GM21786 (cell line): ENCODE data around the gene ME1.
"Not testable (repeated sequence)": the region's sequence is repeated elsewhere in the genome, so short reads cannot be mapped to it uniquely, and the experiment has no call there.

Experiments
- ATAC-seq: cut with Tn5 transposase; IDR thresholded peaks from one replicate; pipeline ENCODE4 v1.9.1; 2021; ENCODE audit not compliant: unreplicated experiment

ME1 gene

GRCh38 chr6:83430611-83431544 is at the start of gene ME1:
TSS of gene ME1 (minus strand) at chr6:83431051. CDS start at chr6:83430954, 97 bp downstream.
- peak; percentile 82 for ATAC-seq

- no peak for ATAC-seq
Measured at GRCh38 chr6:83480470-83480869, 49.6 kb upstream of the ME1 start.

GRCh38 chr6:83479389-83479788 is 48.5 kb upstream of the ME1 start:
- no peak for ATAC-seq

- no peak for ATAC-seq
Measured at GRCh38 chr6:83476971-83477370, 46.1 kb upstream of the ME1 start.

- ATAC-seq: no peak
Measured at GRCh38 chr6:83474309-83474708, 43.5 kb upstream of the ME1 start.

DNA sequence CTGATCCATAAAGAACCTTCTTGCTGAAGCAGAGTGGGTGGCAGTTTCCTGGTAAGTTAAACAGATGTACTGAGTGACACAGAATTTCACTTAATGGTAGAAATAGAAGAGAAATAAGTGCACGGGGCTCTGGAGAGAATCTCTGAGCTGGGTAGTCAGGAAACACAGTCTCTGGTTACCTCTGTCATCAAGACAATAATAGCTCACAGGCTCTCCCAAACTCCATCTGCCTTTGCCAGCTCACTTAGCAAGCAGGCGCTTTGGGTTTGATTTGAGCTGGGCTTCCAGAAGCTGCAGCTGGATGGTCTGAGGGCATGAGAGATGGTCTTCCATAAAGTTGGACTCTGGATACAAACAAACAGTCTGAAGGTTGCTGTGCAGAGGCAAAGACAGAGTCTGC is 41.9 kb upstream of the ME1 start:
- no peak for ATAC-seq

DNA sequence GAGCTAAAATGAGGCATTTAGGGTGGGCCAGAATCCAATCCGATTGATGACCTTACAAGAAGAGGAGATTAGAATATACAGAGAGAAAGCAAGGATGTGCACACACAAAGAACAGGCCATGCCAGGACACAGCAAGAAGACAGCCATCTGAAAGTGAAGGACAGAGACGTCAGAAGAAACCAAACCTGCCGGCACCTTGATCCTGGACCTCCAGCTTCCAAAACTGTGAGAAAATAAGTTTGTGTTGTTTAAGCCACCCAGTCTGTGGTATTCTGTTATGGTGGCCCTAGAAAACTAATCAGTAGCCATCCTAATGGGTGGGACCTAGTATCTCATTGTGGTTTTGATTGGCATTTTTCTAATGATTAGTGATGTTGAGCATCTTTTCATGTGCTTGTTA is 39.7 kb upstream of the ME1 start:
- no peak for ATAC-seq

GRCh38 chr6:83470001-83470400 is 39.1 kb upstream of the ME1 start:
- no peak for ATAC-seq

- no peak for ATAC-seq
Measured at GRCh38 chr6:83467620-83468036, 36.8 kb upstream of the ME1 start.

GRCh38 chr6:83466328-83466727 is 35.5 kb upstream of the ME1 start:
- no peak for ATAC-seq

DNA sequence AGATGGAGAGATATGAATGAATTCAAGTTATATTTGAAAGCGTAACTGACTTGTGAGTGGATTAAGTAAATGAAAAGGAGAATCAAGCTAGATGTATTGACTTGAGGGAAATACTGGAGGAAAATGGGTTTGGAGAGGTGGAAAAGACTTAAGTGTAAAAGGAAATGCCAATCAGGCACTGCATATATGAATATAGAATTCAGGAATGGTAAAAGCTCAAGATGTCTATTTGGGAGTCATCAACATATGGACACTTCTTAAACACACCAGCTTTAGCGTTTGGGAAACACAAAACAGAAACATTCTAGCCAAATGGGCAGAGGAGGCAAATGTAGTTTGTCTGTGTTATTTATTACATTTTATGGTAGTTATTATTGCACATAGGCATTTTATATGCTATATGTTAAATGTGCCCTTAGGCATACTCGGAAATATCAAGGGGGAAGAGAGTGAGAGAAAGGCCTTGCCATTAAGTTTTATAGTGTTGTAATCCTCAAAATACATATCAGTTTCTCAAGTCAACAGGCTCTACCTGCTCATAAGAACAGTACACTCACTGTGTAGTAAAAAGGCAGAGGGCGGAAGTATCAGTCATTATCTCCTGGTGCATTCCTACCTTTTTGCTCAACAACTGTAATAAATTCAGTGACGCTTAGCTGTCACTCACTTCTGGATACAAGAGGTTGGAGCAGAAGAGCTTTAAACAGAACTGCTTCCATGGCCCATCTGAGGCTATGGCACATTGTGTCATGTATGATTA is 33.7 kb upstream of the ME1 start:
- ATAC-seq: no peak

- ATAC-seq: no peak
Measured at GRCh38 chr6:83463886-83464285, 33.0 kb upstream of the ME1 start.

DNA sequence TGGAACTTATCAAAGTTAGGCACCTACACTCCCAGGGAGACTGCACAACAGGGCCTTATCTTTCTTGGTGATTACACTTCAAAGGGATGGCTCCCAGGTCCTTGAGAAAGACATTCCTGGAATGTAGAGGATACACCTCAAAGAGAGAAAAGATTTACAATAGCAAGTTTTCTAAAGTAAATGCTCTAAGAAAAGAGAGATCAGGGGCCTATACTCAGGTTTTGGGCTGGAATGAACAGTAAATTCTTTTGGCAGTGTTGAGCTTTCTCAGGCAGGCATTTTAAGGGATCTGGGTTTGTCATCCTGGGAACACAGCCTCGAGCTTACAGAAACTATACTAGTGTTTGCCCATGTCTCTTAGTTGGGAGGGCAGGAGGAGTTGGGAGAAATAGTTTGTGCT is 31.7 kb upstream of the ME1 start:
- ATAC-seq: no peak

GRCh38 chr6:83461438-83461837 is 30.6 kb upstream of the ME1 start:
- no peak for ATAC-seq

- no peak for ATAC-seq
Measured at GRCh38 chr6:83459663-83460062, 28.8 kb upstream of the ME1 start.

GRCh38 chr6:83450015-83450414 is 19.2 kb upstream of the ME1 start:
- ATAC-seq: not testable (repeated sequence)

GRCh38 chr6:83444086-83444699 is 13.3 kb upstream of the ME1 start:
- not testable (repeated sequence) for ATAC-seq

DNA sequence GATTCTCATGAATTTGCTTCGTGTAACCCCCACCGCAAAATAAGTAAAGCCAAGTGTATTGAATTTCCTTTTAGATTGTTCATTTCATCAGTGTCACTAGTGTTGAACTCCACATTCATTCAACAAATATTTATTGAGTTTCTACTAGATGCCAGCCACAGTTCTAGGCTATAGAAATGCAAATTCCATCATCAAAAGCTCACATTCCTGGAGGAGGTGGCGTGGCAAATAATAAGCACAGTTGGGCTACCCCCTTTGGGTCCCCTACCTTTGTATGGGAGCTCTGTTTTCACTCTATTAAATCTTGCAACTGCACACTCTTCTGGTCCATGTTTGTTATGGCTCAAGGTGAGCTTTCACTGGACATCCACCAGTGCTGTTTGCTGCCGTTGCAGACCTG is 12.7 kb upstream of the ME1 start:
- ATAC-seq: no peak

GRCh38 chr6:83442752-83443151 is 11.9 kb upstream of the ME1 start:
- ATAC-seq: no peak

GRCh38 chr6:83439201-83439600 is 8.3 kb upstream of the ME1 start:
- no peak for ATAC-seq

GRCh38 chr6:83436674-83437073 is 5.8 kb upstream of the ME1 start:
- no peak for ATAC-seq

GRCh38 chr6:83433177-83433576 is 2.3 kb upstream of the ME1 start:
- no peak for ATAC-seq
